Measurements from ENCODE around the gene PNPLA8.

DNA sequence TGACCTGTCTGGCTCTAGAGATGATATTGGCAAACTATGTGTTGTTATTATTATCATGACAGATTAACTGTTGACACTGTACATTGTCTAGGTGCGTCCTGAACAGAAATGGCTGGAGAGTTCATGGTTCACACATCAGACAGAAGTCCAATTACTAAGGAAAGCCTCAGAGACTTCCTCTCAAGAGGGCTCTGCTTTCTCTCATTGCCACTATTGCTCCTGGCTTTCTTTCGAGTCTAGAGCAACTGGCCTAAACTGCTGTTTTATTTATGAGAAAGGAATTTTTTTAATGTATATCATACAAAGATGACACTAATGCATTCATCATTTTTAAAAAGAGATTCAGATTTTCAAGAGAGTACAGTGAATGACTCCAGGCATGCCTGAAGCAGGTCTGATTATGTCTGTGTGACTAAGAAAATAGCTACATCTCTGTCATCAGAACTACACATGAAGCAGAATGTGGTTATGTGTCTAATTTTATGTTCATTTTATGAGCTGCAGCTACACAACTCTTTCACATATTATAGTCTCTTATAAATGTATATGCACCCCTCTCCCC, 100.1 kb downstream of the PNPLA8 start:
- TF ChIP-seq, protein P1, sequence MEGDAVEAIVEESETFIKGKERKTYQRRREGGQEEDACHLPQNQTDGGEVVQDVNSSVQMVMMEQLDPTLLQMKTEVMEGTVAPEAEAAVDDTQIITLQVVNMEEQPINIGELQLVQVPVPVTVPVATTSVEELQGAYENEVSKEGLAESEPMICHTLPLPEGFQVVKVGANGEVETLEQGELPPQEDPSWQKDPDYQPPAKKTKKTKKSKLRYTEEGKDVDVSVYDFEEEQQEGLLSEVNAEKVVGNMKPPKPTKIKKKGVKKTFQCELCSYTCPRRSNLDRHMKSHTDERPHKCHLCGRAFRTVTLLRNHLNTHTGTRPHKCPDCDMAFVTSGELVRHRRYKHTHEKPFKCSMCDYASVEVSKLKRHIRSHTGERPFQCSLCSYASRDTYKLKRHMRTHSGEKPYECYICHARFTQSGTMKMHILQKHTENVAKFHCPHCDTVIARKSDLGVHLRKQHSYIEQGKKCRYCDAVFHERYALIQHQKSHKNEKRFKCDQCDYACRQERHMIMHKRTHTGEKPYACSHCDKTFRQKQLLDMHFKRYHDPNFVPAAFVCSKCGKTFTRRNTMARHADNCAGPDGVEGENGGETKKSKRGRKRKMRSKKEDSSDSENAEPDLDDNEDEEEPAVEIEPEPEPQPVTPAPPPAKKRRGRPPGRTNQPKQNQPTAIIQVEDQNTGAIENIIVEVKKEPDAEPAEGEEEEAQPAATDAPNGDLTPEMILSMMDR (IDR thresholded peaks at IDR 0.05): no peak
- no peak for TF ChIP-seq POLR2A (IDR thresholded peaks at IDR 0.05)

All from right lobe of liver (tissue), 4 donors.